HFF-Myc (cell line): ENCODE measurements around the gene IVNS1ABP.
A peak's percentile ranks its signal among the peaks of the same experiment; 100 is the strongest.

Experiments
- DNase-seq: peaks from one replicate; pipeline ENCODE4 v3.0.0-alpha.2; 2011; ENCODE audit warnings: low read depth; ENCODE audit errors: extremely low read depth
- H3K4me3 ChIP-seq: replicated peaks from 2 replicates; pipeline ENCODE4 v1.5.1; 2011; ENCODE audit warnings: low read depth, mild to moderate bottlenecking, control low read depth, low read length
- CTCF ChIP-seq: IDR thresholded peaks from 2 replicates; pipeline ENCODE4 v1.5.1; 2012; ENCODE audit warnings: mild to moderate bottlenecking, low read depth, low read length, control low read depth; ENCODE audit errors: missing control alignments

The IVNS1ABP gene

DNA sequence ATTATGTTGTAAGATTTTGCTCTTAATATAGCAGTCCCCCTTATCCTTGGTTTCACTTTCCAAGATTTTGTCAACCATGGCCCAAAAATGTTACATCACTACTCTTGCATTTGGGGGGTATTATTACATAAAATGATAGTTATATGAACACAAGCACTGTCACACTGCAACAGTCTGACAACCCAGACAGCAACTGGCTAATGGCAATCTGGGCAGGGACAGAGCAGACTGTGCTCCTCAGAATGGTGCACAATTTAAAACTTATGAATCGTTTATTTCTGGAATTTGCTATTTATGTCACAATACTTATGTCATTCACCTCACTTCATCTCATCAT is 2.1 kb upstream of the IVNS1ABP start:
- no peak for DNase-seq
- H3K4me3 ChIP-seq: no peak overlapping the region
- no peak for TF ChIP-seq CTCF

DNA sequence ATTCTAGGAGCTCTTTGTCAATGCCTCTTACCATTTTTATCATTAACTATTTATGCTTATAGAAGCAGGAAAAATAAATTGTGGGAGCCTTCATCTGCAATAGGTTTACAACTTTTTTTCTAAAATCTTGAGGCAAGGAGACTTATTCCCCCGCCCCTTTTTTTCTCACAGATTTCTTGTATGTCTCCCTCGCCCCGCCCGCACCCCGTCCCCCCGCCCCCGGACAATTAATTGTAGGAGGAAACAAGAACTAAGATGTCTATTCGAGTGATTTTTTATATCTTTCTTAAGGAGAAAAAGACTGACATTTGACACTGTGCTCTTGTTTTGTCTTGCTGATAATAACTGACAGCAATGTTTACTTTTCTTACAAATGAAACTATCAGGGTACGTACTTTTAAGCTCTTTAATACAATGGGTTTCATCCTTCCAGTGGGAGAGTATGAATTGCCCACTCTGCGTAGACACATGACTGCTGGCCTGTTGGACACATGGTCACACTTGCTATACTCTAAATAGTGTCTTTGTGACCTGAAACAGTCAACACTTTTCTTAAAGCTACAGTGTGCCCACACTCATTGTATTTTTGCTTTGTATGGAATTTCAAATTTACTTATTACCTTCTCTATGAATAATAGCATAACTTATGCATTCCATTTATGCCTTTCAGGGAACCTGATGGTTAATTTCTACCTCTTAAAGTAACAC is 1.5 kb upstream of the IVNS1ABP start:
- DNase-seq: no peak
- TF ChIP-seq CTCF: no peak
- H3K4me3 ChIP-seq: no peak overlapping the region

- TF ChIP-seq CTCF: no peak
- peak overlapping the region; percentile 96 for H3K4me3 ChIP-seq
Measured at GRCh38 chr1:185317886-185318310, 855 bp upstream of the IVNS1ABP start.

GRCh38 chr1:185316163-185317033 is 645 bp downstream of the IVNS1ABP start:
- no peak for TF ChIP-seq CTCF
- DNase-seq: peak; percentile 41
- peak overlapping the region; percentile 96 for H3K4me3 ChIP-seq

More at GRCh38 chr1:185317886-185318310, 855 bp upstream of the IVNS1ABP start:
- DNase-seq: no peak

DNA sequence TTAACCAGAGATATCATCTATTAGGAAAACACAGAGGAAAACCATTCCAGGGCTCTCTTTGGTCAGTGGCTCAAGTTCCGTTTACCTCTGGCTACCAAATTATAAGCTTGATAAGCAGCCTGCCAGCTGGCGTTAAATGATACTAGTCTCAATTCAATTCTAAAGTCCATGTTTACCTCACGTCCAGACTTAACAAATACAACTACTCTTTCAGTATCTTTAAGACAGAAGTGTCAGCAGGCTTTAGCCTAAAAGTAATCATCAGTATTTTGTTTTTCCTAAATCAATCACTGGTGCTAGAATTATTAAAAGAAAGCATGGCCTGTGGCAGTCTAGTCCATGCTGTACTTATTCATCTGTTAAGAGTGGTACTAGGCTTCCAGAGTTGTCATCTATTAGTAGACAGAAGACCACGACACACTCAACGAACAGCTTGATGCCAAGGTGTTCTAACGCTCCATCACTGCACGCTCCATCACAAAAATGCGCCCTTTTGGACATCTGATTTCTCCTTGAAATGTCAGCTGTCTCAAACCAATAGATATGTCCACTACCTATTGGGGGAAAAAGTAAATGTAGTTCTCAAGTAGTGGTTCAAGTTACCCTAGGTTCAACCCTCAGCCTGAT is 1.5 kb downstream of the IVNS1ABP start:
- DNase-seq: no peak
- TF ChIP-seq CTCF: no peak
- peak overlapping the region; percentile 96 for H3K4me3 ChIP-seq

DNA sequence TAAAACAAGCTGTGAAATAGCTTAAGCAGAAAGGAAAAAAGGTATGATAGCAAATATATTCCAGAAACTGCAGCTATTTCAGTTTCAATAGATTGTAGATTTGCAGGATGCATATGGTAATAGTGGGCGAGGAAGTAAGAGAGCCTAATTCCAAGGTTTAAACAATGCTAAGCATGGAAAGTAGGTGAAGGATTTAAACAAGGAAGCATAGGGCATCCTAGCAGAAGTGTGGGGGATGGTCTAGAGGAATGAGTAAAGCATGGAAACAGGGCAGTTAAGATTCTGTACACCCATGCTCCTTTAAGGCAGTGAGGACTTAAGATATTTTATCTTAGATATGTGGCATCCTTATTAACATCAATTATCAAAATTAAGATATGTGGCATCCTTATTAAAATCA is 2.6 kb downstream of the IVNS1ABP start:
- no peak for DNase-seq
- H3K4me3 ChIP-seq: peak overlapping the region; percentile 96
- TF ChIP-seq CTCF: no peak
